H9 (cell line): ENCODE results near the gene MAP3K20. TPM values are rescaled to one million over a fixed set of nuclear protein-coding genes. Genes with fewer than 3 reads are reported as not detected.
"Not testable (repeated sequence)": the region's sequence is repeated elsewhere in the genome, so short reads cannot be mapped to it uniquely, and the experiment has no call there.

Experiments used
- DNase-seq: peaks from one replicate; pipeline ENCODE4 v3.0.0-alpha.2; 2017
- H2AFZ ChIP-seq: one replicate; pipeline ENCODE4 v1.6.1; 2013; ENCODE audit warnings: mild to moderate bottlenecking, low read length, control low read depth, moderate library complexity
- H2AK5ac ChIP-seq: 2 replicates; pipeline ENCODE4 v1.6.1; 2013; ENCODE audit warnings: low read length, control low read depth, mixed read lengths; ENCODE audit not compliant: insufficient read length
- H2BK120ac ChIP-seq: one replicate; pipeline ENCODE4 v1.6.1; 2013; ENCODE audit warnings: low read depth, mild to moderate bottlenecking, low read length, control low read depth, inconsistent platforms; ENCODE audit not compliant: poor library complexity, severe bottlenecking
- H2BK12ac ChIP-seq: 2 replicates; pipeline ENCODE4 v1.6.1; 2013; ENCODE audit warnings: low read length, control low read depth, mixed read lengths, low read depth; ENCODE audit not compliant: insufficient read length
- H2BK15ac ChIP-seq: 2 replicates; pipeline ENCODE4 v1.6.1; 2013; ENCODE audit warnings: low read depth, low read length, control low read depth
- H2BK20ac ChIP-seq: one replicate; pipeline ENCODE4 v1.6.1; 2013; ENCODE audit warnings: low read depth, mild to moderate bottlenecking, low read length, control low read depth, inconsistent platforms; ENCODE audit not compliant: poor library complexity, severe bottlenecking
- H2BK5ac ChIP-seq: 2 replicates; pipeline ENCODE4 v1.6.1; 2013; ENCODE audit warnings: low read length, control low read depth, mixed read lengths; ENCODE audit not compliant: insufficient read length
- H3K14ac ChIP-seq: 2 replicates; pipeline ENCODE4 v1.6.1; 2013; ENCODE audit warnings: low read length, control low read depth; ENCODE audit not compliant: insufficient read depth
- H3K18ac ChIP-seq: 2 replicates; pipeline ENCODE4 v1.6.1; 2013; ENCODE audit warnings: low read depth, mild to moderate bottlenecking, mixed read lengths, low read length, control low read depth; ENCODE audit not compliant: insufficient read length
- H3K23ac ChIP-seq: 2 replicates; pipeline ENCODE4 v1.6.1; 2013; ENCODE audit warnings: low read length, control low read depth, mixed read lengths, low read depth; ENCODE audit not compliant: insufficient read length
- H3K23me2 ChIP-seq: 2 replicates; pipeline ENCODE4 v1.6.1; 2013; ENCODE audit warnings: low read depth, mild to moderate bottlenecking, mixed read lengths, low read length, control low read depth; ENCODE audit not compliant: insufficient read length, poor library complexity, severe bottlenecking
- H3K27ac ChIP-seq: 2 replicates; pipeline ENCODE4 v1.5.1; 2013; ENCODE audit warnings: low read length, control low read depth, mixed read lengths, low read depth; ENCODE audit not compliant: insufficient read length
- H3K27me3 ChIP-seq: 2 replicates; pipeline ENCODE4 v1.6.1; 2013; ENCODE audit warnings: low read length, control low read depth, inconsistent platforms; ENCODE audit not compliant: insufficient read depth
- H3K4ac ChIP-seq: 2 replicates; pipeline ENCODE4 v1.6.1; 2013; ENCODE audit warnings: low read depth, mild to moderate bottlenecking, control low read depth, inconsistent platforms, low read length, moderate library complexity
- H3K4me1 ChIP-seq: 2 replicates; pipeline ENCODE4 v1.6.1; 2013; ENCODE audit warnings: low read length, control low read depth, inconsistent platforms; ENCODE audit not compliant: insufficient read depth
- H3K4me2 ChIP-seq: 2 replicates; pipeline ENCODE4 v1.6.1; 2013; ENCODE audit warnings: low read length, control low read depth, mixed read lengths; ENCODE audit not compliant: insufficient read length, insufficient read depth
- H3K56ac ChIP-seq: 2 replicates; pipeline ENCODE4 v1.6.1; 2013; ENCODE audit warnings: low read depth, mild to moderate bottlenecking, mixed read lengths, low read length, control low read depth; ENCODE audit not compliant: insufficient read length
- H3K79me1 ChIP-seq: 2 replicates; pipeline ENCODE4 v1.6.1; 2013; ENCODE audit warnings: low read depth, mild to moderate bottlenecking, moderate library complexity, low read length, control low read depth, inconsistent platforms; ENCODE audit not compliant: insufficient read depth, poor library complexity, severe bottlenecking
- H3K79me2 ChIP-seq: 2 replicates; pipeline ENCODE4 v1.6.1; 2013; ENCODE audit warnings: low read length, control low read depth, inconsistent platforms; ENCODE audit not compliant: insufficient read depth
- H3K9ac ChIP-seq: 2 replicates; pipeline ENCODE4 v1.6.1; 2013; ENCODE audit warnings: low read length, control low read depth, mixed read lengths; ENCODE audit not compliant: insufficient read length; ENCODE audit errors: extremely low read depth
- H3K9me3 ChIP-seq: one replicate; pipeline ENCODE4 v1.6.1; 2013; ENCODE audit warnings: low read depth, low read length, inconsistent platforms; ENCODE audit not compliant: control insufficient read depth
- H3T11ph ChIP-seq: one replicate; pipeline ENCODE4 v1.6.1; 2013; ENCODE audit warnings: mild to moderate bottlenecking, low read length, control low read depth, inconsistent platforms
- H4K20me1 ChIP-seq: one replicate; pipeline ENCODE4 v1.6.1; 2013; ENCODE audit not compliant: control insufficient read depth, insufficient read length, insufficient read depth
- H4K5ac ChIP-seq: 2 replicates; pipeline ENCODE4 v1.6.1; 2013; ENCODE audit warnings: low read depth, mild to moderate bottlenecking, mixed read lengths, low read length, control low read depth; ENCODE audit not compliant: insufficient read length
- H4K8ac ChIP-seq: replicated peaks from 2 replicates; pipeline ENCODE4 v1.6.1; 2013; ENCODE audit warnings: low read length, control low read depth, mixed read lengths, low read depth; ENCODE audit not compliant: insufficient read length
- H4K91ac ChIP-seq: 2 replicates; pipeline ENCODE4 v1.6.1; 2013; ENCODE audit warnings: low read depth, mild to moderate bottlenecking, moderate library complexity, mixed read lengths, low read length, control low read depth; ENCODE audit not compliant: insufficient read length
- H3K27ac Mint-ChIP-seq, 3 experiments: 2 replicates in 2 of 3; 3 replicates in 1 of 3; pipeline ENCODE4 v1.8.0; 2020 to 2021; ENCODE audit warnings: mixed read lengths in 3 of 3, mild to moderate bottlenecking in 1 of 3, moderate library complexity in 1 of 3
- H3K27me3 Mint-ChIP-seq: 2 replicates; pipeline ENCODE4 v1.8.0; 2021; ENCODE audit warnings: low read depth, mild to moderate bottlenecking, moderate library complexity, mixed read lengths
- H3K36me3 Mint-ChIP-seq, 3 experiments: 2 replicates in 2 of 3; 3 replicates in 1 of 3; pipeline ENCODE4 v1.8.0; 2020 to 2021; ENCODE audit warnings: low read depth in 3 of 3, mixed read lengths in 3 of 3; ENCODE audit not compliant: insufficient read depth in 1 of 3
- H3K4me1 Mint-ChIP-seq, 2 experiments: 2 replicates each; pipeline ENCODE4 v1.8.0; 2020; ENCODE audit warnings: mixed read lengths in 2 of 2
- H3K4me3 Mint-ChIP-seq, 2 experiments: 2 replicates in 1 of 2; 3 replicates in 1 of 2; pipeline ENCODE4 v1.8.0; 2020 to 2021; ENCODE audit warnings: mild to moderate bottlenecking in 2 of 2, mixed read lengths in 2 of 2, moderate library complexity in 1 of 2
- H3K9me3 Mint-ChIP-seq, 2 experiments: 2 replicates in 1 of 2; 3 replicates in 1 of 2; pipeline ENCODE4 v1.8.0; 2020; ENCODE audit warnings: mild to moderate bottlenecking in 2 of 2, mixed read lengths in 2 of 2, moderate library complexity in 1 of 2
- WGBS: extraction: QIAGEN DNeasy Blood & Tissue Kit; methylation state at CpG from one replicate; pipeline ENCODE4 v1.1.7; 2013; ENCODE audit warnings: missing lambda C conversion rate, low lambda C conversion rate, mixed read lengths; ENCODE audit not compliant: insufficient read length; ENCODE audit errors: extremely low coverage; 5-methylcytosine and 5-hydroxymethylcytosine counted together
- total RNA-seq: library from RNA; stranded (reverse); gene quantifications from 2 replicates; pipeline ENCODE4 v1.2.1, GENCODE V29; 2021
- TF ChIP-seq, protein P1 (sequence below): fragments of 200-600 bp; sonication (generic); conservative IDR thresholded peaks from 3 replicates; pipeline ENCODE4 v1.8.0; 2021; ENCODE audit warnings: antibody characterized with exemption, mild to moderate bottlenecking

Gene MAP3K20
- total RNA-seq, 1 experiment from 2014 or later = 8.7 TPM

DNA sequence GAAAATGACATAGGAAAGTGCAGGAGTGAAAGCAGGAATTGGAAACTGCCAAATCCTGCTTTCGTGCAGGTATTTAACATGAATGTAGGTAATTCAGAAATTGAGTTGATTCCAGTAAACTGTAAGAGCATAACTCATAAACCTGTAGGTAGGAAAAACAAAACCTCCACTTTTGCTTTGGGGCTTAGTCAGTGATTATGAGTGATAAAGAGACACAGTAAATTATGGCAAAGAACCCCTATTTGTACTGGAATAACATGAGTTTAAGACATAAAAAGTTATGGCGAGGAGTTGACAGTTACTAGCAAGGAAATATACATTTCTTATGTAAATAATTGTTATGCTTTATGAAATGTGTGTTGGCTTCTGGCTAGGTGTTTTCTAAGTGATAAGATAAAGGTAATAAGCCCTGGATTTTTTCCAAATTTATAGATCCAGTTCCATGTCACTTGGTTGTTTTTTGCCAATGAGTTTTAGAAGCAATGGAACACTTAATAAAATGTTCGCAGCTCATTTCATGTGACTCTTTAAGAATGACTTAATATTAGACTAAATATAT, 17.3 kb downstream of the MAP3K20 start:
- no peak overlapping the region for H3K4me3 Mint-ChIP-seq
- Histone ChIP-seq H2BK5ac (no peak overlapping the region), H3K4me2 (no peak overlapping the region), H2BK120ac (no peak overlapping the region), H4K8ac (no peak overlapping the region), H3K27me3 (no peaks in the 10 kb centered on the region), H3K4me1 (peaks cover 2% of the 10 kb centered on the region; the same call in 1 of the 2 replicates), H3K9ac (no peak overlapping the region), H2BK15ac (no peak overlapping the region), H4K5ac (no peak overlapping the region), H3T11ph (no peak overlapping the region), H3K14ac (no peak overlapping the region), H3K79me2 (no peaks in the 10 kb centered on the region), H3K4ac (no peak overlapping the region), H2BK20ac (no peak overlapping the region), H2BK12ac (no peak overlapping the region), H3K56ac (no peak overlapping the region), H3K27ac (no peak overlapping the region), H3K23me2 (no peaks in the 10 kb centered on the region), H3K79me1 (no peaks in the 10 kb centered on the region), H4K91ac (no peak overlapping the region), H3K23ac (no peak overlapping the region), H4K20me1 (no peaks in the 10 kb centered on the region), H2AFZ (no peak overlapping the region), H2AK5ac (no peak overlapping the region), H3K9me3 (no peaks in the 10 kb centered on the region), H3K18ac (no peak overlapping the region)
- H3K9me3 Mint-ChIP-seq = no peaks in the 10 kb centered on the region
- DNase-seq = no peak
- H3K27ac Mint-ChIP-seq = no peak overlapping the region
- no peaks in the 10 kb centered on the region for H3K36me3 Mint-ChIP-seq
- WGBS = no CpG with 5 or more reads among the region's 3 CpGs
- no peaks in the 10 kb centered on the region for H3K27me3 Mint-ChIP-seq
- TF ChIP-seq, protein P1, sequence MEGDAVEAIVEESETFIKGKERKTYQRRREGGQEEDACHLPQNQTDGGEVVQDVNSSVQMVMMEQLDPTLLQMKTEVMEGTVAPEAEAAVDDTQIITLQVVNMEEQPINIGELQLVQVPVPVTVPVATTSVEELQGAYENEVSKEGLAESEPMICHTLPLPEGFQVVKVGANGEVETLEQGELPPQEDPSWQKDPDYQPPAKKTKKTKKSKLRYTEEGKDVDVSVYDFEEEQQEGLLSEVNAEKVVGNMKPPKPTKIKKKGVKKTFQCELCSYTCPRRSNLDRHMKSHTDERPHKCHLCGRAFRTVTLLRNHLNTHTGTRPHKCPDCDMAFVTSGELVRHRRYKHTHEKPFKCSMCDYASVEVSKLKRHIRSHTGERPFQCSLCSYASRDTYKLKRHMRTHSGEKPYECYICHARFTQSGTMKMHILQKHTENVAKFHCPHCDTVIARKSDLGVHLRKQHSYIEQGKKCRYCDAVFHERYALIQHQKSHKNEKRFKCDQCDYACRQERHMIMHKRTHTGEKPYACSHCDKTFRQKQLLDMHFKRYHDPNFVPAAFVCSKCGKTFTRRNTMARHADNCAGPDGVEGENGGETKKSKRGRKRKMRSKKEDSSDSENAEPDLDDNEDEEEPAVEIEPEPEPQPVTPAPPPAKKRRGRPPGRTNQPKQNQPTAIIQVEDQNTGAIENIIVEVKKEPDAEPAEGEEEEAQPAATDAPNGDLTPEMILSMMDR = no peak
- peaks cover 6 to 9% of the 10 kb centered on the region in 2 experiments for H3K4me1 Mint-ChIP-seq

DNA sequence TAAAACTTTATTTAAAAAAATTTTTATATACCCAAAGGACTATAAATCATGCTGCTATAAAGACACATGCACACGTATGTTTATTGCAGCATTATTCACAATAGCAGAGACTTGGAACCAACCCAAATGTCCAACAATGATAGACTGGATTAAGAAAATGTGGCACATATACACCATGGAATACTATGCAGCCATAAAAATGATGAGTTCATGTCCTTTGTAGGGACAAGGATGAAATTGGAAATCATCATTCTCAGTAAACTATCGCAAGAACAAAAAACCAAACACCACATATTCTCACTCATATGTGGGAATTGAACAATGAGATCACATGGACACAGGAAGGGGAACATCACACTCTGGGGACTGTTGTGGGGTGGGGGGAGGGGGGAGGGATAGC, 18.0 kb downstream of the MAP3K20 start:
- not testable (repeated sequence) for H3K27me3 Mint-ChIP-seq, H3K23me2 ChIP-seq, H3K23ac ChIP-seq, H3K4me1 ChIP-seq, H3K27ac Mint-ChIP-seq, H2BK5ac ChIP-seq, H4K91ac ChIP-seq, H2BK20ac ChIP-seq, H3K9me3 ChIP-seq, H3K27ac ChIP-seq, H3K27me3 ChIP-seq, H3K4ac ChIP-seq, H4K8ac ChIP-seq, H2AFZ ChIP-seq, H3K36me3 Mint-ChIP-seq, H3K9ac ChIP-seq, H3T11ph ChIP-seq, H3K79me1 ChIP-seq, H2BK120ac ChIP-seq, DNase-seq, H3K56ac ChIP-seq, H3K9me3 Mint-ChIP-seq, H3K4me2 ChIP-seq, H3K4me1 Mint-ChIP-seq, H2BK12ac ChIP-seq, H4K5ac ChIP-seq, H2AK5ac ChIP-seq, H4K20me1 ChIP-seq, H3K4me3 Mint-ChIP-seq, H3K14ac ChIP-seq, H3K18ac ChIP-seq, H2BK15ac ChIP-seq, H3K79me2 ChIP-seq
- WGBS = no CpG with 5 or more reads among the region's 2 CpGs
